Measurements from ENCODE around the gene GRK5. TPM values are rescaled to one million over a fixed set of nuclear protein-coding genes. Genes with fewer than 3 reads are reported as not detected.

Gene GRK5
- total and polyA plus RNA-seq, 7 donors: 7.9 to 32.4 (median 19.8) TPM

DNA sequence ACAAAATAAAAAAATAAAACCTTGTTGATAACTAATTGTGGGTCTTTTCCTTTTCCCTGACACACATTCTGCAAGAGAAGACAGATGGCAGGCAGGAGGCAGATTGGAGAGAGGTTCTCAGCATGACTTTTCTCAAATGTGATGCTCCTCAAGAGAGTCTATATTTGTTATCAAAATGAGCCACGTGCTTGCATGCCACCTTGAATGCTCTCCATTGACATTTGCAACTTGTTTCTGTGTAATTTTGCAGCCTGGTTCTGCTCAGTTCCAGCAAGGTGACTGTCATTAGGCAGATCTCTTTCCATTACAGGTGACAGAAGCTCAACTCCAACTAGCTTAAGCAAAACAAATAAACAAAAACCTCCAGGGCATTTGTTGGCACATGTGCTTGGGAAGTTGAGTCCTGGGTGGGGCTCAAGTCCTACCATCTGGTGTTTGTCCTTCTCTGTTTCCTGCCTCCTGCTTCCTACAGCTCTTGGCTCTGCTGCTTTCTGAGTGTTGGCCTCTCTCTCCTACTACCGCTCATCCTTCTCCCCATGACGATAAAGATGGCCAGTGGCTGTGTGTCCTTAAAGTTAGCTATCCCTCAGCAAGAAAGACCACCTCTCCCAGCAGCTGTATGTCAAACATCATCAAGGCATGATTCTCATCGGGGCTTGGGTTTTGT is 56.7 kb downstream of the GRK5 start:
- Histone ChIP-seq H3K9me3 (no peaks in the 10 kb centered on the region), H3K4me3 (no peak overlapping the region), H3K27ac (peak overlapping the region in 2 of 4 donors; percentile 5 to 38), H3K4me1 (peaks cover 0 to 15% (median 7%) of the 10 kb centered on the region in 4 donors), H3K27me3 (no peaks in the 10 kb centered on the region), H3K36me3 (peaks cover 0 to 4% (median 0%) of the 10 kb centered on the region in 4 donors)
- TF ChIP-seq POLR2A (IDR thresholded peaks at IDR 0.05) (no peak), EP300 (IDR thresholded peaks at IDR 0.05) (no peak), POLR2AphosphoS5 (IDR thresholded peaks at IDR 0.05) (no peak)
- TF ChIP-seq, protein P1, sequence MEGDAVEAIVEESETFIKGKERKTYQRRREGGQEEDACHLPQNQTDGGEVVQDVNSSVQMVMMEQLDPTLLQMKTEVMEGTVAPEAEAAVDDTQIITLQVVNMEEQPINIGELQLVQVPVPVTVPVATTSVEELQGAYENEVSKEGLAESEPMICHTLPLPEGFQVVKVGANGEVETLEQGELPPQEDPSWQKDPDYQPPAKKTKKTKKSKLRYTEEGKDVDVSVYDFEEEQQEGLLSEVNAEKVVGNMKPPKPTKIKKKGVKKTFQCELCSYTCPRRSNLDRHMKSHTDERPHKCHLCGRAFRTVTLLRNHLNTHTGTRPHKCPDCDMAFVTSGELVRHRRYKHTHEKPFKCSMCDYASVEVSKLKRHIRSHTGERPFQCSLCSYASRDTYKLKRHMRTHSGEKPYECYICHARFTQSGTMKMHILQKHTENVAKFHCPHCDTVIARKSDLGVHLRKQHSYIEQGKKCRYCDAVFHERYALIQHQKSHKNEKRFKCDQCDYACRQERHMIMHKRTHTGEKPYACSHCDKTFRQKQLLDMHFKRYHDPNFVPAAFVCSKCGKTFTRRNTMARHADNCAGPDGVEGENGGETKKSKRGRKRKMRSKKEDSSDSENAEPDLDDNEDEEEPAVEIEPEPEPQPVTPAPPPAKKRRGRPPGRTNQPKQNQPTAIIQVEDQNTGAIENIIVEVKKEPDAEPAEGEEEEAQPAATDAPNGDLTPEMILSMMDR (IDR thresholded peaks at IDR 0.05): no peak
- 63 to 67% methylated on average over 4 of the region's 4 CpGs for WGBS, 2 donors
- DNase-seq: no peak
- intact Hi-C loops (cut with DNase I): no loop called here

DNA sequence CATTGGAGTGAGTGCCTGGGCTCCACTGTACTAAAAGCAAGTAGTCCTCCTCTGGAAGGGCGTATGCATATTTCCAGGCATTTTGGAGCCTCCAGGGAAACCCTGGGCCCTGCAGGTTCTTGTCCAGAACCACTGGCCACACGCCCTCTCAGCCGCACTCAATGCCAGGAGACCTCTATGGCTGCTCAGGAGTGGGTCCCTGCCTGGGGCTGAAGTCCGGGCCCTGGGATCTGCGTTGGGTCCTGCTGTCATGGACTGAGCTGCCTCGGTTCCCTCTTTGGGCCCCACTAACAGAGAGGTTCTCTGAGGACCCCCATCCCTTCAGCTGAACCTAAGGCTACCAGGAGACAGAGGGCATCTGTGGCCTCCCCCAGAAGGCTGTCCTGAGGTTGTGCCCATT is 58.3 kb downstream of the GRK5 start:
- 96% methylated on average over 6 of the region's 6 CpGs for WGBS, 2 donors
- peaks cover 0 to 27% (median 16%) of the 10 kb centered on the region in 4 donors for H3K4me1 ChIP-seq

DNA sequence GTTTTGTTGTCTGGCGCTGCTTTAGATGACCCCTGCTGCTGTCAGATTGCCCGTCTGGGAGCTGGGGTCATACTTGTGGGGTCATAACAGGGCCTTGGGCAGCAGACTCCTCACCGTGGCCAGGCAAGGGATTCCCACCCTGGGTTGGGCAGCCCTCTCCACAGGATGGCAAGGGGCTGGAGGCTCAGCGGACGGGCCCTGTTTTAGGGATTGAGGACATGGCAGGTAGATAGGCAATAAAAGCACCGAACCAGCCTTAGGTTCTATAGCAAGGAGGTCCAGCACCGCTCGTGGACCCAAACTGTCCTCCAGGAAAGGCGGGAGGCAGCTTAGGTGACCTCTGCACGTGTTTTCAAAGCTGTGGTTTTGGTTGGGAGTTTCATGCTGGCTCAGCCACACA is 60.0 kb downstream of the GRK5 start:
- no peak overlapping the region for H3K27ac ChIP-seq
- peaks cover 0 to 44% (median 33%) of the 10 kb centered on the region in 4 donors for H3K4me1 ChIP-seq
- H3K27me3 ChIP-seq: no peaks in the 10 kb centered on the region
- intact Hi-C loops (cut with DNase I): no loop called here
- no peak overlapping the region for H3K4me3 ChIP-seq
- WGBS, 2 donors: 90 to 94% methylated on average over 10 of the region's 10 CpGs
- H3K36me3 ChIP-seq: peaks cover 0 to 4% (median 0%) of the 10 kb centered on the region in 4 donors
- DNase-seq: no peak
- TF ChIP-seq POLR2AphosphoS5 (IDR thresholded peaks at IDR 0.05): no peak
- no peak for TF ChIP-seq POLR2A (IDR thresholded peaks at IDR 0.05)
- TF ChIP-seq, protein P1 (IDR thresholded peaks at IDR 0.05): no peak
- no peaks in the 10 kb centered on the region for H3K9me3 ChIP-seq

More for the DNA sequence above, 58.3 kb downstream of the GRK5 start:
- H3K36me3 ChIP-seq: peaks cover 0 to 4% (median 0%) of the 10 kb centered on the region in 4 donors
- DNase-seq: no peak
- no peak overlapping the region for H3K27ac ChIP-seq
- intact Hi-C loops (cut with DNase I): no loop called here
- TF ChIP-seq EP300 (IDR thresholded peaks at IDR 0.05) (no peak), POLR2AphosphoS5 (IDR thresholded peaks at IDR 0.05) (no peak), POLR2A (IDR thresholded peaks at IDR 0.05) (no peak)
- TF ChIP-seq, protein P1 (IDR thresholded peaks at IDR 0.05): no peak
- no peaks in the 10 kb centered on the region for H3K27me3 ChIP-seq
- no peak overlapping the region for H3K4me3 ChIP-seq
- no peaks in the 10 kb centered on the region for H3K9me3 ChIP-seq

DNA sequence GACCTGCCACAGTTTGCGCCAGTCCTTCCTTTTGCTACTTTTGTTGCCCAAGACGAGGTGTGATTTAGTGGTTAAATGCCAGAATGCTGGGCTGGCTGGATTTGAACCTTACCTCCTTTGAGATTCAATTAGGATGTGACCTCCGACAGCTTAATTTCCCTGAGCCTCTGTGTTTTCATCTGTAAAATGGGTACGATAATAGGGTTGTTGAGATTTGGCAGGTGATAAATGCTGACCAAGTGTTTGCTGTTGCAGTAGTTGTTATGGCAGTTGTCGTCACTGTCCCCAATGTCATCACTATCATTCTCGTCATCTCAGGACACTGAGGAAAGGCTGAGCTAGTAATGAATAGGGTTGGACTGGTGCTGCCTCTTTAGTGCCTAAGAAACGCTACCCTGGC is 61.1 kb downstream of the GRK5 start:
- Histone ChIP-seq H3K4me3 (no peak overlapping the region), H3K27ac (peak overlapping the region in 1 of 4 donors; percentile 45), H3K27me3 (no peaks in the 10 kb centered on the region), H3K36me3 (peaks cover 0 to 4% (median 0%) of the 10 kb centered on the region in 4 donors), H3K9me3 (no peaks in the 10 kb centered on the region), H3K4me1 (peaks cover 0 to 51% (median 35%) of the 10 kb centered on the region in 4 donors)
- TF ChIP-seq, protein P1 (IDR thresholded peaks at IDR 0.05): no peak
- TF ChIP-seq POLR2A (IDR thresholded peaks at IDR 0.05) (no peak), EP300 (IDR thresholded peaks at IDR 0.05) (no peak), POLR2AphosphoS5 (IDR thresholded peaks at IDR 0.05) (no peak)
- DNase-seq: no peak
- 89 to 92% methylated on average over 7 of the region's 7 CpGs for WGBS, 2 donors
- intact Hi-C loops (cut with DNase I): no loop called here

Measured in sigmoid colon (tissue), 7 donors.